Omental fat pad (tissue), 4 donors: Measurements from ENCODE around the gene TMEM214. TPM values are rescaled to one million over a fixed set of nuclear protein-coding genes. Genes with fewer than 3 reads are reported as not detected.

Experiments used
- ATAC-seq: fragments of 150-250 bp; one replicate; pipeline ENCODE4 v1.9.1; 2016; ENCODE audit warnings: mild to moderate bottlenecking, moderate library complexity; ENCODE audit not compliant: low FRiP score
- DNase-seq: peaks from one replicate; pipeline ENCODE4 v3.0.0-alpha.2; 2019; ENCODE audit warnings: low spot score
- CTCF ChIP-seq, 3 donors: fragments of 450-650 bp; IDR thresholded peaks; one replicate each; pipeline ENCODE4 v1.5.1; 2016 to 2017; ENCODE audit warnings: antibody characterized with exemption in 3 of 3, mild to moderate bottlenecking in 3 of 3, moderate library complexity in 2 of 3
- total RNA-seq, 4 donors: library from RNA; depleted of rRNA; stranded (reverse); fragments of >200 nt; gene quantifications; one replicate each; pipeline ENCODE4 v1.1.0, GENCODE V29; 2016

Gene TMEM214
- total RNA-seq, 4 donors from 2014 or later = 52.4 to 76.0 (median 64.7) TPM

DNA sequence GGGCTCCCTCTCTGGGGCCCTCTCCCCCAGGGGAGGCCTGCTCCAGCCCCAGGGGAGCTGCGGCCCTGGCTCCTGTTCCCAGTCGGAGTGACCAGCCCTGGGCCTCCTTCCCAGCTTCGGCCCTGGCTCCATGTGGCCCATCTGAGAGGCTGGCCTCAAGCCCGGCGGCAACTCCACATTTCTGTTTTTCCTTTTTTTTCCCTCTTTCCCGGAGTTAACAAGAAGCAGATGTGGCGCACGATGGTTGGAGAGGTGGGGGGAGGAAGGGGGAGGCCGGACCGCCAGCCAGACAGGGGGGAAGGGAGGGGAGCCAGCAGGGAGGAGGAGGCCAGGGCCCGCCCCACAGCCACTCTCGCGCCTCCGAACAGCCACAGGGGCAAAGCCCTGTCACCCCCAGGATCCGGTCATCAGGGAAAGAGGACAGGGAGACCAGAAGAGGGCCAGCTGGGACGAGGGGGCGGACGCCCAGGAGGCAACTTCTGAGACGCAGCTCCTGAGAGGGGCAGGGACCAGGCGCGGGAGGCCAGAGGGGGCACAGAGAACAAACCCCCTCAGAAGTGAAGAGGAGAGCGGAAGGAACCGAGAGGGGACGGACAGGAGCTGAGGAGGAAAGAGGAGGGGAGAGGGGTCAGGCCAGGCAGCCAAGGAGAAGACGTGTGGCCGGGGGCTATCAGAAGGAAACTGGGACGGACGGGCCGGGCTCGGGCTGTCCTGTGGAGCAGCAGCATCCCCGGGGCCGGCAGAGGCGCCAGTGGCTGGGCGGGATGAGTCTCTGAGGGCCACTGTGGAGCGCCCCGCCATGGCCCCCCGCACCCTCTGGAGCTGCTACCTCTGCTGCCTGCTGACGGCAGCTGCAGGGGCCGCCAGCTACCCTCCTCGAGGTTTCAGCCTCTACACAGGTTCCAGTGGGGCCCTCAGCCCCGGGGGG is 45.8 kb downstream of the TMEM214 start, which contains the start of gene EMILIN1:
TSS of gene EMILIN1 (plus strand) at position 349 of the 928 bp plus-strand sequence. CDS start at position 800, 451 bp downstream.
- TF ChIP-seq CTCF (IDR thresholded peaks at IDR 0.05) = no peak
- peak; percentile 54 for ATAC-seq

DNA sequence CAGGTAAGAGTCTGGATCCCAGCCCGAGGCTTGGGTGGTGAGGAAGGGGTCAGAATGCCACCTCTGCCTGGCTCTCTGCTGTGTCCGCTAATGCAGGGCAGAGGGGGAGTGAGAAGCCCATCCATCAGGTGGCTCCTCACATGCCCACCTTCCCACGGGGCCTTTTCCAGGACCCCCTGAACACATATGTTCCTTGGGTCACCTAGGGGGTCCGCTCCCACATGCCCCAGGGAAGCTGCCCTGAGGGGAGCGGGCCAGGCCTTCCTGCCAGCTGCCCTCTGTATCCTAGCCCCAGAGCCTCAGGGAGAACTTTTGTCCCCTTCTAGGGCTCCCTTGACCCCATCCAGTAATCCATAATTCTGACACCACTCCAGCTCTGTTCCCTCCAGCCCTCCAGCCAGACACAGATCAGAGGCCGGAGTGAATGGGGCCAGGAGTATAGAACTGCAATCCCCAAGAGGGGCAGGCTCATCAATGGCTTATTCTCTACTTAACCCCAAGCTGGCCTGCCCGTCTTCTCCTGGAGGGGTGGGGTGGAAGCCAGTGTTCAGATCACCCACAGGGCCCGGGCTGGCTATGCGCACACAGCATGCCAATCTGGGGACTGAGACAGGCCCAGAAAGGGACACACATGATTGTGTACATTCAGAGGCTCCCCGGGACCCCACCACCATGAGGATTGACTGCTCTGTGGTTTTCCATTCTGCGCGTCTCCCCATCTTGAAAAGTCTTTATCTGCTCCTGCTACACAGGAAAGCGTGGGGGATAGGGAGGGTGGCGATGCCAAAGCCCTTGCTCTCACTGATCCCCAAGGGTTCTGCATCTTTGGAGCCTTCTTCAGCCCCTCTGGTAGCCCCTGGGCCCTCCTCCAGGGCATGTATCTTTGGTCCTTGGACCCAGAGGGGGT is 46.7 kb downstream of the TMEM214 start:
- no peak for TF ChIP-seq CTCF (IDR thresholded peaks at IDR 0.05)
- no peak for DNase-seq
- no peak for ATAC-seq

More for the DNA sequence above, 45.8 kb downstream of the TMEM214 start, which contains the start of gene EMILIN1:
- DNase-seq = peak; percentile 27

GRCh38 chr2:27080140-27080469 is 47.3 kb downstream of the TMEM214 start:
- no peak for TF ChIP-seq CTCF (IDR thresholded peaks at IDR 0.05)
- DNase-seq = no peak
- no peak for ATAC-seq

- no peak for TF ChIP-seq CTCF (IDR thresholded peaks at IDR 0.05)
- ATAC-seq (no peak), DNase-seq (no peak)
Measured at GRCh38 chr2:27080603-27080936, 47.8 kb downstream of the TMEM214 start.

- ATAC-seq (no peak), DNase-seq (no peak)
- TF ChIP-seq CTCF (IDR thresholded peaks at IDR 0.05) = no peak
Measured at GRCh38 chr2:27081984-27082772, 49.4 kb downstream of the TMEM214 start.

- DNase-seq (no peak), ATAC-seq (no peak)
- TF ChIP-seq CTCF (IDR thresholded peaks at IDR 0.05) = no peak
Measured at GRCh38 chr2:27082773-27083409, 50.1 kb downstream of the TMEM214 start.
